MM.1S (cell line): Measurements from ENCODE around the gene AKAP9.

Experiments used
- DNase-seq: peaks from one replicate; pipeline ENCODE4 v3.0.0-alpha.2; 2015
- H2AFZ ChIP-seq: fragments of 300-600 bp; sonication (generic); 2 replicates; pipeline ENCODE4 v1.6.0; 2016; ENCODE audit warnings: antibody characterized with exemption, low read length
- H3F3A ChIP-seq: fragments of 300-600 bp; sonication (generic); 2 replicates; pipeline ENCODE4 v1.6.1; 2016; ENCODE audit warnings: mild to moderate bottlenecking, antibody characterized with exemption, low read length, moderate library complexity, mixed read lengths; ENCODE audit not compliant: insufficient read depth
- H3K27ac ChIP-seq: fragments of 300-600 bp; sonication (generic); 2 replicates; pipeline ENCODE4 v1.5.1; 2016; ENCODE audit warnings: mild to moderate bottlenecking, low read length
- H3K27me3 ChIP-seq: fragments of 300-600 bp; sonication (generic); replicated peaks from 2 replicates; pipeline ENCODE4 v1.6.0; 2016; ENCODE audit warnings: low read length; ENCODE audit not compliant: insufficient read depth
- H3K36me3 ChIP-seq: fragments of 300-600 bp; sonication (generic); replicated peaks from 2 replicates; pipeline ENCODE4 v1.6.1; 2016; ENCODE audit warnings: mild to moderate bottlenecking, low read length, mixed read lengths; ENCODE audit not compliant: insufficient read depth
- H3K4me1 ChIP-seq: fragments of 300-600 bp; sonication (generic); 2 replicates; pipeline ENCODE4 v1.6.1; 2016; ENCODE audit warnings: low read length, mixed read lengths
- H3K4me2 ChIP-seq: fragments of 300-600 bp; sonication (generic); 2 replicates; pipeline ENCODE4 v1.6.0; 2016; ENCODE audit warnings: low read depth, low read length
- H3K4me3 ChIP-seq: fragments of 300-600 bp; sonication (generic); 2 replicates; pipeline ENCODE4 v1.5.1; 2016; ENCODE audit warnings: low read length, mixed read lengths
- H3K79me2 ChIP-seq: fragments of 300-600 bp; sonication (generic); 2 replicates; pipeline ENCODE4 v1.6.1; 2016; ENCODE audit warnings: mixed run types, low read length, mixed read lengths
- H3K9ac ChIP-seq: fragments of 300-600 bp; sonication (generic); 2 replicates; pipeline ENCODE4 v1.6.1; 2016; ENCODE audit warnings: low read length, mixed read lengths
- H3K9me2 ChIP-seq: fragments of 300-600 bp; sonication (generic); replicated peaks from 2 replicates; pipeline ENCODE4 v1.6.1; 2016; ENCODE audit warnings: mild to moderate bottlenecking, low read length, mixed read lengths; ENCODE audit not compliant: insufficient read depth
- H3K9me3 ChIP-seq: fragments of 300-600 bp; sonication (generic); replicated peaks from 2 replicates; pipeline ENCODE4 v1.6.1; 2016; ENCODE audit warnings: mild to moderate bottlenecking, low read length, mixed read lengths; ENCODE audit not compliant: insufficient read depth
- H4K20me1 ChIP-seq: fragments of 300-600 bp; sonication (generic); 2 replicates; pipeline ENCODE4 v1.6.1; 2016; ENCODE audit warnings: mild to moderate bottlenecking, low read length, moderate library complexity, mixed read lengths; ENCODE audit not compliant: insufficient read depth
- EZH2 ChIP-seq: fragments of 300-600 bp; sonication (generic); optimal IDR thresholded peaks from 2 replicates; pipeline ENCODE3; 2017; ENCODE audit warnings: low read depth, mild to moderate bottlenecking, antibody characterized with exemption, low read length, mixed read lengths
- EZH2phosphoT487 ChIP-seq: fragments of 300-600 bp; sonication (generic); IDR thresholded peaks from 2 replicates; pipeline ENCODE4 v1.6.1; 2018; ENCODE audit warnings: antibody characterized with exemption, low read length
- TF ChIP-seq, protein P1 (sequence below): fragments of 300-600 bp; sonication (generic); IDR thresholded peaks from 2 replicates; pipeline ENCODE4 v1.5.1; 2016; ENCODE audit warnings: antibody characterized with exemption, low read length, mixed read lengths

The AKAP9 gene

DNA sequence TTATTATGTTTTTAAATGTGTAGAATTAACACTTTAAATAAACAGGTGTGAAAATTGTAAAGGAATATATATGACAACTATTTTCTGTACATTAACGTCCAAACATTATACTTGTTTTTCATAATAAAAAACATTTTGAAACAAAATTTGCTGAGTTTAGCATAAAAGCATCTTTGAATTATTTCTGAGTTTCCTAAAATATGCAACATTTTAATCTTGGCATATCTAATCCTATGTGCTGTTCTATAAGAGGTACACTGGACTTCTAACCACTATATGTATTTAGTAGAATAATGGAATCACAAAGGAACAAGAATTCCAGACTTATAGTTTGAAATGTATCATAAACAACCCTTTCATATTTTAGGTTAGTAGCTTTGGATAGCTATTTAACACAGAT, 16.6 kb downstream of the AKAP9 start:
- no peak for TF ChIP-seq EZH2
- TF ChIP-seq EZH2phosphoT487, result no peak
- TF ChIP-seq, protein P1, sequence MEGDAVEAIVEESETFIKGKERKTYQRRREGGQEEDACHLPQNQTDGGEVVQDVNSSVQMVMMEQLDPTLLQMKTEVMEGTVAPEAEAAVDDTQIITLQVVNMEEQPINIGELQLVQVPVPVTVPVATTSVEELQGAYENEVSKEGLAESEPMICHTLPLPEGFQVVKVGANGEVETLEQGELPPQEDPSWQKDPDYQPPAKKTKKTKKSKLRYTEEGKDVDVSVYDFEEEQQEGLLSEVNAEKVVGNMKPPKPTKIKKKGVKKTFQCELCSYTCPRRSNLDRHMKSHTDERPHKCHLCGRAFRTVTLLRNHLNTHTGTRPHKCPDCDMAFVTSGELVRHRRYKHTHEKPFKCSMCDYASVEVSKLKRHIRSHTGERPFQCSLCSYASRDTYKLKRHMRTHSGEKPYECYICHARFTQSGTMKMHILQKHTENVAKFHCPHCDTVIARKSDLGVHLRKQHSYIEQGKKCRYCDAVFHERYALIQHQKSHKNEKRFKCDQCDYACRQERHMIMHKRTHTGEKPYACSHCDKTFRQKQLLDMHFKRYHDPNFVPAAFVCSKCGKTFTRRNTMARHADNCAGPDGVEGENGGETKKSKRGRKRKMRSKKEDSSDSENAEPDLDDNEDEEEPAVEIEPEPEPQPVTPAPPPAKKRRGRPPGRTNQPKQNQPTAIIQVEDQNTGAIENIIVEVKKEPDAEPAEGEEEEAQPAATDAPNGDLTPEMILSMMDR, result no peak
- no peaks in the 10 kb centered on the region for H3K9me3 ChIP-seq
- no peak overlapping the region for H3K27ac ChIP-seq
- DNase-seq, result no peak
- no peak overlapping the region for H3K4me3 ChIP-seq
- H2AFZ ChIP-seq, result no peak overlapping the region
- no peaks in the 10 kb centered on the region for H3K27me3 ChIP-seq
- no peak overlapping the region for H3K9ac ChIP-seq
- peaks cover 17% of the 10 kb centered on the region; the same call in 1 of the 2 replicates for H4K20me1 ChIP-seq
- H3K9me2 ChIP-seq, result no peaks in the 10 kb centered on the region
- no peak overlapping the region for H3K4me2 ChIP-seq
- peaks cover 9% of the 10 kb centered on the region for H3K4me1 ChIP-seq
- H3K36me3 ChIP-seq, result no peaks in the 10 kb centered on the region
- peaks cover 89% of the 10 kb centered on the region for H3K79me2 ChIP-seq
- H3F3A ChIP-seq, result peaks cover 4% of the 10 kb centered on the region

DNA sequence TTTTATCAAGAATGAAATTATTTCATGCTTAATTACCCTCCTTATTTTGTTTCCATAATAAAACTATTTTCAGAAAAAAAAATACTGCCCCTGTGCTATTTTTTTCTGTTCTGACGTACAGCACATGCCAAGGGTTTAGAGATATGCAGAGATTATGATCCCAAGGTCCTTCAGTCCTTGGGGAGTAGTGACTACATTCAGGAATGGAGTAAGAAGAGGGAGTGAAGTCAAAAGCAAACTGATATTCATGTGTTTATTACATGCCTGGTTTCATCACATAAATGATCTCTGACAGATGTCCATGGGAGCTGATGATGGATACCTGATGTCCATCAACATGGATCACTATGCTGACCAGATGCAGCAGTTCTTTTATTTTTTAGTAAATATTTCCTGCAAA, 17.2 kb downstream of the AKAP9 start:
- Histone ChIP-seq H3K4me3 (no peak overlapping the region), H3K9me3 (no peaks in the 10 kb centered on the region), H3K4me2 (no peak overlapping the region), H3K27me3 (no peaks in the 10 kb centered on the region), H2AFZ (no peak overlapping the region), H4K20me1 (peaks cover 11% of the 10 kb centered on the region; the same call in 1 of the 2 replicates), H3K27ac (no peak overlapping the region), H3F3A (peaks cover 3% of the 10 kb centered on the region), H3K9ac (no peak overlapping the region), H3K36me3 (no peaks in the 10 kb centered on the region), H3K4me1 (peaks cover 3% of the 10 kb centered on the region), H3K79me2 (peaks cover 87% of the 10 kb centered on the region), H3K9me2 (no peaks in the 10 kb centered on the region)
- TF ChIP-seq, protein P1, result no peak
- no peak for TF ChIP-seq EZH2phosphoT487
- TF ChIP-seq EZH2, result no peak
- DNase-seq, result no peak

DNA sequence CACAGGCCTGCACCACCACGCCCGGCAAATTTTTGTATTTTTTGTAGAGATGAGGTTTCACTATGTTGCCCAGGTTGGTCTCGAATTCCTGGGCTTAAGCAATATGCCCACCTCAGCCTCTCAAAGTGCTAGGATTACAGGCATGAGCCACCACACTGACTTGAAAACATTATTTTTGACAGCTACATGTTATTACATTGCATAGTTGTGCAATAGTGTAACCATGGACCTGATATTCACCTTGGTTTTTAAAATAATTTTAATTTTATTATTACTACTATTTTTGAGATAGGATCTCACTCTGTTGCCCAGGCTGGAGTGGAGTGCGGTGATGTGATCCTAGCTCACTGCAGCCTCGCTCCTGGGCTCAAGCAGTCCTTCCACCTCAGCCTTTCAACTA, 18.4 kb downstream of the AKAP9 start:
- H3K9me2 ChIP-seq, result no peaks in the 10 kb centered on the region
- H3K9ac ChIP-seq, result no peak overlapping the region
- H3K9me3 ChIP-seq, result no peaks in the 10 kb centered on the region
- H3F3A ChIP-seq, result no peaks in the 10 kb centered on the region; the same call in 1 of the 2 replicates
- H3K4me2 ChIP-seq, result no peak overlapping the region
- no peaks in the 10 kb centered on the region for H3K4me1 ChIP-seq
- peaks cover 7% of the 10 kb centered on the region; the same call in 1 of the 2 replicates for H4K20me1 ChIP-seq
- peaks cover 80% of the 10 kb centered on the region for H3K79me2 ChIP-seq
- H3K27ac ChIP-seq, result no peak overlapping the region
- no peak for DNase-seq
- no peak overlapping the region for H3K4me3 ChIP-seq
- no peak overlapping the region for H2AFZ ChIP-seq
- H3K36me3 ChIP-seq, result no peaks in the 10 kb centered on the region
- H3K27me3 ChIP-seq, result no peaks in the 10 kb centered on the region
- TF ChIP-seq, protein P1, result no peak
- no peak for TF ChIP-seq EZH2phosphoT487
- TF ChIP-seq EZH2, result no peak
